Measurements from ENCODE around the gene PPME1. TPM values are rescaled to one million over a fixed set of nuclear protein-coding genes. Genes with fewer than 3 reads are reported as not detected.

Gene PPME1
- total and polyA plus RNA-seq, 2 of the 4 experiments (the other 2 are of a cell fraction), result 42.3 to 89.5 TPM

DNA sequence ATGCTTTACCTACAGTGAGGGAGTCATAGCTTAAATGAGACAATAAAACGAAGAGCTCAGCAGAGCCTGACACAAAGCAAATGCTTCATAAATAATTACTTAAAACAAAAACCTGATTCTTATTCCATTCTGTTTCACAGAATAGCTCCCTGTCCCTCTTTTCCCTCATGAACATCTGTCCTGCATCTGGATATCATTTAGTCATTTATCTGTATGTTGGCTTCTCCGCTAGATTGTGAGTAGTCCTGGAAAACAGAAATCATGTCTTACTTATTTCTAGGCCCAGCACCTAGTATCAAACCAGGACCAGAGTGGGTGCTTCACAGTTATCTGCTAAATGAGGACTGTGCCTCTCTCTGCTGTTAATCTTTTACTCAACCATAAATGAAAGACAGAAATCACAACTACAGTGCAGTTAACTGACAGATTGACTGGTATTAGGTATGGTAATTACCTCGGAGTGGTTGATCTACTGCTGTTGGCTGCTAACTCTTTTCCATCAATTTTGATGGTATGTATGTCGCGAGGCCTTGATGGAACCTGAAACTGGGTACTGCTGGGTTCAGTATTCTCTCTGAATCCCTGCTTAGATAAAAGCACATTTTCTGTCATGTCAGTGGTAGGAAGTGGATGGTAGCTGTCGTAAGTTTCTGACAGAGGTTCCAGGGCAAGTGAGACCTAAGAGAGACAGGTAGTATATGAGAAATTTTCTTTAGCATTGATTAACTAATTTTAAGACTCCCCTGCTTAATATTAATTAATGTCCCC lies 31.8 kb upstream of the PPME1 start:
- Histone ChIP-seq H4K91ac (ENCODE audit: insufficient read depth, low read depth, low read length) (peak overlapping the region; percentile 91), H2BK15ac (ENCODE audit: low read depth, low read length) (peak overlapping the region; percentile 93), H3K23ac (ENCODE audit: low read depth, low read length) (peak overlapping the region; percentile 64; the same call in 1 of the 2 replicates), H4K8ac (ENCODE audit: low read depth in 2 of 2, low read length in 2 of 2) (peak overlapping the region; percentile 86 to 92), H3K4me1 (ENCODE audit: control insufficient read depth, insufficient read depth, low read length) (peaks cover 31% of the 10 kb centered on the region), H3K18ac (ENCODE audit: low read depth, low read length) (peak overlapping the region; percentile 96), H3K27me3 (ENCODE audit: control insufficient read depth, insufficient read depth, low read length) (no peaks in the 10 kb centered on the region), H3K9ac (ENCODE audit: low read depth, low read length) (peak overlapping the region; percentile 24; the same call in 1 of the 2 replicates), H2BK5ac (ENCODE audit: low read depth, low read length, poor library complexity, severe bottlenecking) (peak overlapping the region; percentile 98), H3K27ac (ENCODE audit: insufficient read depth, low read length) (peak overlapping the region; percentile 69), H2AK5ac (ENCODE audit: low read depth, low read length) (peak overlapping the region; percentile 94), H2BK120ac (ENCODE audit: low read depth, low read length) (peak overlapping the region; percentile 92), H2AFZ (replicated peaks; ENCODE audit: low read length, poor library complexity) (no peak overlapping the region), H2AK9ac (replicated peaks; ENCODE audit: low read depth, low read length, poor library complexity) (no peak overlapping the region), H3K4me2 (ENCODE audit: low read depth, low read length) (peak overlapping the region; percentile 10; the same call in 1 of the 2 replicates), H3K9me1 (ENCODE audit: insufficient read depth, low read length) (peaks cover 8% of the 10 kb centered on the region), H3K79me1 (ENCODE audit: low read depth in 1 of 2, low read length in 2 of 2) (peaks cover 7 to 31% of the 10 kb centered on the region in 2 experiments; a peak in 3 of 4 replicates), H3K9me3 (ENCODE audit: control insufficient read depth, insufficient read depth, low read length) (no peaks in the 10 kb centered on the region), H3K4me3 (ENCODE audit: insufficient read depth, low read depth, low read length) (no peak overlapping the region), H3K4ac (ENCODE audit: low read depth, low read length) (peak overlapping the region; percentile 89), H3K36me3 (ENCODE audit: control insufficient read depth, insufficient read depth, low read length) (no peaks in the 10 kb centered on the region; the same call in 1 of the 2 replicates), H3K14ac (replicated peaks; ENCODE audit: low read depth, low read length) (peak overlapping the region; percentile 58), H2BK20ac (ENCODE audit: low read depth, low read length) (peak overlapping the region; percentile 99), H3K56ac (ENCODE audit: extremely low read depth, insufficient read depth, low read length) (peak overlapping the region; percentile 83), H4K20me1 (ENCODE audit: insufficient read depth, low read length) (no peaks in the 10 kb centered on the region), H4K5ac (ENCODE audit: low read depth, low read length) (peak overlapping the region; percentile 93)
- intact Hi-C loops (cut with micrococcal nuclease), result loop anchor here (5.0 kb wide), 2 partner anchors 33 to 583 kb away; partner anchors contain the start of genes C2CD3 and PPME1
- dilution Hi-C loops (cut with HindIII; ENCODE audit: low sequenced_read_pairs, unreplicated experiment), result no loop called here
- CTCF ChIA-PET, result interaction anchor here (0.9 kb wide), 1 partner anchor 12 kb away, joined by 3 read pairs; no protein-coding TSS in a partner anchor
- TF ChIP-seq CHD1 (IDR thresholded peaks at IDR 0.05; ENCODE audit: low read depth, low read length), result no peak
- TF ChIP-seq MAFK (IDR thresholded peaks at IDR 0.05; ENCODE audit: low read depth, low read length), result no peak
- TF ChIP-seq, protein P1, sequence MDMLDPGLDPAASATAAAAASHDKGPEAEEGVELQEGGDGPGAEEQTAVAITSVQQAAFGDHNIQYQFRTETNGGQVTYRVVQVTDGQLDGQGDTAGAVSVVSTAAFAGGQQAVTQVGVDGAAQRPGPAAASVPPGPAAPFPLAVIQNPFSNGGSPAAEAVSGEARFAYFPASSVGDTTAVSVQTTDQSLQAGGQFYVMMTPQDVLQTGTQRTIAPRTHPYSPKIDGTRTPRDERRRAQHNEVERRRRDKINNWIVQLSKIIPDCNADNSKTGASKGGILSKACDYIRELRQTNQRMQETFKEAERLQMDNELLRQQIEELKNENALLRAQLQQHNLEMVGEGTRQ (IDR thresholded peaks at IDR 0.05; ENCODE audit: low read depth, low read length), result no peak
- TF ChIP-seq NFE2L2 (IDR thresholded peaks at IDR 0.05; ENCODE audit: low read depth, low read length), result no peak
- no peak for TF ChIP-seq RFX5 (IDR thresholded peaks at IDR 0.05; ENCODE audit: low read depth, low read length)
- TF ChIP-seq, protein P2, sequence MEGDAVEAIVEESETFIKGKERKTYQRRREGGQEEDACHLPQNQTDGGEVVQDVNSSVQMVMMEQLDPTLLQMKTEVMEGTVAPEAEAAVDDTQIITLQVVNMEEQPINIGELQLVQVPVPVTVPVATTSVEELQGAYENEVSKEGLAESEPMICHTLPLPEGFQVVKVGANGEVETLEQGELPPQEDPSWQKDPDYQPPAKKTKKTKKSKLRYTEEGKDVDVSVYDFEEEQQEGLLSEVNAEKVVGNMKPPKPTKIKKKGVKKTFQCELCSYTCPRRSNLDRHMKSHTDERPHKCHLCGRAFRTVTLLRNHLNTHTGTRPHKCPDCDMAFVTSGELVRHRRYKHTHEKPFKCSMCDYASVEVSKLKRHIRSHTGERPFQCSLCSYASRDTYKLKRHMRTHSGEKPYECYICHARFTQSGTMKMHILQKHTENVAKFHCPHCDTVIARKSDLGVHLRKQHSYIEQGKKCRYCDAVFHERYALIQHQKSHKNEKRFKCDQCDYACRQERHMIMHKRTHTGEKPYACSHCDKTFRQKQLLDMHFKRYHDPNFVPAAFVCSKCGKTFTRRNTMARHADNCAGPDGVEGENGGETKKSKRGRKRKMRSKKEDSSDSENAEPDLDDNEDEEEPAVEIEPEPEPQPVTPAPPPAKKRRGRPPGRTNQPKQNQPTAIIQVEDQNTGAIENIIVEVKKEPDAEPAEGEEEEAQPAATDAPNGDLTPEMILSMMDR (conservative IDR thresholded peaks at IDR 0.05; ENCODE audit: low read depth, low read length), result no peak
- TF ChIP-seq MXI1 (IDR thresholded peaks at IDR 0.05; ENCODE audit: borderline replicate concordance, low read depth, low read length), result no peak
- 90% methylated on average over 3 of the region's 6 CpGs; no CpG with 5 or more reads in 1 of the 2 experiments for WGBS, 2 experiments (ENCODE audit: extremely low coverage in 2 of 2, insufficient read length in 1 of 2)
- in situ Hi-C loops (cut with MboI; ENCODE audit: low sequenced_read_pairs), result no loop called here
- DNase-seq (peak; percentile 23), ATAC-seq (ENCODE audit: low read depth) (no peak)
- POLR2A ChIA-PET (ENCODE audit: unreplicated experiment), result no interaction called here
- no TSS peak for BruUV-seq (replicated peaks)
